Panc1 (cell line): ENCODE measurements around the gene SLC16A1. TPM values are rescaled to one million over a fixed set of nuclear protein-coding genes. Genes with fewer than 3 reads are reported as not detected.
"Not testable (repeated sequence)": the region's sequence is repeated elsewhere in the genome, so short reads cannot be mapped to it uniquely, and the experiment has no call there.

Experiments used
- ATAC-seq: fragments of 200-7000 bp; cut with Tn5 transposase; 2 replicates; pipeline ENCODE4 v1.9.1; 2020; ENCODE audit warnings: mild to moderate bottlenecking, moderate library complexity
- BruUV-seq: library from RNA; stranded (reverse); fragments of 400-500 nt; replicated peaks from 2 replicates; lab custom pipeline; 2021; lab: Mats Ljungman, UMichigan
- CTCF ChIA-PET: fragments of 300-600 bp; sonication (Branson Sonifier 250); formaldehyde crosslinking; loops from one replicate; lab custom pipeline; 2022; ENCODE audit warnings: antibody characterized with exemption; lab: Charles Lee
- POLR2A ChIA-PET: fragments of 300-600 bp; sonication (Branson Sonifier 250); formaldehyde crosslinking; loops from one replicate; lab custom pipeline; 2022; ENCODE audit warnings: antibody characterized with exemption; lab: Charles Lee
- DNase-seq: peaks from one replicate; pipeline ENCODE4 v3.0.0-alpha.2; 2010; ENCODE audit warnings: low read depth, low spot score
- H3K27ac ChIP-seq: 2 replicates; pipeline ENCODE4 v1.5.1; 2011; ENCODE audit warnings: mild to moderate bottlenecking, low read length, inconsistent platforms
- H3K27me3 ChIP-seq: fragments of 200-500 bp; sonication (Bioruptor generic); 2 replicates; pipeline ENCODE4 v1.6.0; 2014; ENCODE audit warnings: low read length, inconsistent platforms; ENCODE audit not compliant: control insufficient read depth, insufficient read depth
- H3K36me3 ChIP-seq: fragments of 200-500 bp; sonication (Bioruptor generic); 2 replicates; pipeline ENCODE4 v1.5.1; 2014; ENCODE audit warnings: inconsistent platforms, mild to moderate bottlenecking, low read length, moderate library complexity; ENCODE audit not compliant: control insufficient read depth, insufficient read depth
- H3K4me1 ChIP-seq: 2 replicates; pipeline ENCODE4 v1.5.1; 2011; ENCODE audit warnings: inconsistent platforms, mild to moderate bottlenecking, low read length, moderate library complexity; ENCODE audit not compliant: control insufficient read depth, insufficient read depth
- H3K4me3 ChIP-seq, 2 experiments: 2 replicates each; pipeline ENCODE4 v1.5.1; 2011 to 2012; ENCODE audit warnings: low read depth in 2 of 2, low read length in 2 of 2, mild to moderate bottlenecking in 2 of 2, inconsistent platforms in 1 of 2, moderate library complexity in 1 of 2
- H3K9me3 ChIP-seq: fragments of 200-500 bp; sonication (Bioruptor generic); 2 replicates; pipeline ENCODE4 v1.5.1; 2014; ENCODE audit warnings: low read depth, mild to moderate bottlenecking, inconsistent platforms, low read length, moderate library complexity; ENCODE audit not compliant: control insufficient read depth, insufficient read depth
- CTCF ChIP-seq: fragments of 450-650 bp; IDR thresholded peaks from 2 replicates; pipeline ENCODE4 v1.5.1; 2017; ENCODE audit warnings: mild to moderate bottlenecking
- POLR2AphosphoS5 ChIP-seq: IDR thresholded peaks from 2 replicates; pipeline ENCODE4 v1.6.1; 2012; ENCODE audit warnings: mild to moderate bottlenecking, low read depth, low read length, moderate library complexity
- REST ChIP-seq, 2 experiments: IDR thresholded peaks; 2 replicates each; pipeline ENCODE4 v1.6.1; 2011 to 2012; ENCODE audit warnings: low read depth in 2 of 2, control low read depth in 1 of 2, low read length in 1 of 2, mild to moderate bottlenecking in 1 of 2, moderate library complexity in 1 of 2; ENCODE audit not compliant: insufficient read depth in 1 of 2
- SIN3A ChIP-seq: IDR thresholded peaks from 2 replicates; pipeline ENCODE4 v1.6.1; 2012; ENCODE audit warnings: low read depth, mild to moderate bottlenecking, low read length, moderate library complexity, borderline replicate concordance; ENCODE audit not compliant: insufficient read depth
- TCF7L2 ChIP-seq: IDR thresholded peaks from 2 replicates; pipeline ENCODE4 v1.6.1; 2011; ENCODE audit warnings: mild to moderate bottlenecking, low read depth, low read length, inconsistent platforms
- in situ Hi-C: cut with HindIII; loops from 2 replicates; pipeline ENCODE4 v1.10.0; 2016; ENCODE audit warnings: low sequenced_read_pairs, low pct_unique_long_range_greater_than_20kb
- intact Hi-C: fragments of 100-400 bp; cut with micrococcal nuclease; formaldehyde crosslinking; loops from one replicate; pipeline ENCODE4 v1.10.0; 2022; ENCODE audit not compliant: unreplicated experiment
- total RNA-seq: library from RNA; stranded (reverse); gene quantifications from one replicate; pipeline ENCODE4 v1.2.1, GENCODE V29; 2021; ENCODE audit not compliant: unreplicated experiment

Gene SLC16A1
- total RNA-seq, 1 experiment from 2014 or later, result 51.5 TPM

- ChIA-PET POLR2A (no interaction called here), CTCF (no interaction called here)
- in situ Hi-C loops, result no loop called here
- H3K4me1 ChIP-seq, result no peaks in the 10 kb centered on the region; the same call in 1 of the 2 replicates
- TF ChIP-seq TCF7L2, result no peak
- no peak for TF ChIP-seq SIN3A
- no peak for TF ChIP-seq POLR2AphosphoS5
- no peak for TF ChIP-seq REST (IDR thresholded peaks at IDR 0.05; ENCODE audit: insufficient read depth in 1 of 2, low read depth in 2 of 2, low read length in 1 of 2)
- no peak for TF ChIP-seq CTCF
- intact Hi-C loops, result no loop called here
- H3K36me3 ChIP-seq, result no peaks in the 10 kb centered on the region; the same call in 1 of the 2 replicates
- no peak overlapping the region for H3K27ac ChIP-seq
- BruUV-seq, result no TSS peak
- DNase-seq, result no peak
- no peak for ATAC-seq
- H3K27me3 ChIP-seq, result no peaks in the 10 kb centered on the region
- no peak overlapping the region for H3K4me3 ChIP-seq
- H3K9me3 ChIP-seq, result no peaks in the 10 kb centered on the region
Measured at GRCh38 chr1:112961072-112961471, 5.1 kb upstream of the SLC16A1 start.

- no peak for TF ChIP-seq POLR2AphosphoS5
- TF ChIP-seq REST (IDR thresholded peaks at IDR 0.05; ENCODE audit: insufficient read depth in 1 of 2, low read depth in 2 of 2, low read length in 1 of 2), result no peak
- ChIA-PET CTCF (no interaction called here), POLR2A (no interaction called here)
- intact Hi-C loops (no loop called here), in situ Hi-C loops (no loop called here)
- Histone ChIP-seq H3K27me3 (no peaks in the 10 kb centered on the region), H3K4me3 (no peak overlapping the region), H3K9me3 (no peaks in the 10 kb centered on the region), H3K4me1 (no peaks in the 10 kb centered on the region; the same call in 1 of the 2 replicates), H3K36me3 (no peaks in the 10 kb centered on the region; the same call in 1 of the 2 replicates), H3K27ac (no peak overlapping the region)
- DNase-seq (no peak), ATAC-seq (no peak)
- no TSS peak for BruUV-seq
Measured at GRCh38 chr1:112960384-112960783, 4.4 kb upstream of the SLC16A1 start.

GRCh38 chr1:112958236-112958635 is 2.2 kb upstream of the SLC16A1 start:
- DNase-seq, ATAC-seq, POLR2A ChIA-PET, H3K27me3 ChIP-seq, H3K9me3 ChIP-seq, BruUV-seq, in situ Hi-C loops, CTCF ChIA-PET, H3K36me3 ChIP-seq, H3K27ac ChIP-seq, H3K4me1 ChIP-seq: not testable (repeated sequence)
- peak overlapping the region; percentile 81 to 87; a peak in 3 of 4 replicates for H3K4me3 ChIP-seq
- intact Hi-C loops, result loop anchor here (10.0 kb wide), 1 partner anchor 87 kb away; no protein-coding TSS in a partner anchor
